Stimulated activated CD4-positive, alpha-beta T cell treated with anti-CD3 and anti-CD28 coated beads, Interleukin-12 subunit alpha, Interleukin-12 subunit beta, amount 100 ng/mL, for 24 hours (primary cell): ENCODE results near the gene NEURL1B.

Source experiments
- DNase-seq, 2 experiments: peaks; one replicate each; pipeline ENCODE4 v3.0.0-alpha.2; 2020; ENCODE audit warnings: low read depth in 2 of 2

NEURL1B gene

DNA sequence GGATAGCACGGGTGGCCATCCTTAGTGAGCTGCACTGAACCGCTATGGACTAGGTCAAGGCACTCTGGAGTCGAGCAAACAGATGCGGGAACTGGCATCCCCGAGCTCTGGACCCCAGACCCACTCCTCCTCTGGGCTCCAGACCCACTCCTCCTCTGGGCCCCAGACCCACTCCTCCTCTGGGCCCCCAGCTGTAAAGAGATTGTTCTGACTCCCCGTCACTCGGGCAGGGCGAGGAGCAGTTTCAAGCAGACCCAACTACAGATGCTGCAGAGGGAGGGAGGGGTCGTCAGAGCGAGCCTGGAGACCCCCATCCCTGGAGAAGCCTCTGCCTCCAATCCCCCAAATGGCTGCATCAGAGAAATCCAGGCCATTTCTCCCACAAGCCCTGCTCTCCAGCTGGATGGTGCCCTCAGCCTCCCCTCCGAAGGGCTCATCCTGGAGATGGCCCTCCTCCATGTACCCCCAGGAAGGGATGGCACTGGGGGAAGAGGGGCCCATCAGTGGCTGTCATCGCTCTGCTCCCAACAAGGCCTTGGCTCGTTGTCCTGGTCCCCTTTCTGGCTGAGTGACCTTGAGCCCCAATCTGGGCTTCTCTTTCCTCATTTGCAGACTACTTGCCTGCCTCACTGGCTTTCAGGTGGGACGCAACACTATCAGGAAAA is 91.3 kb downstream of the NEURL1B start:
- no peak for DNase-seq

DNA sequence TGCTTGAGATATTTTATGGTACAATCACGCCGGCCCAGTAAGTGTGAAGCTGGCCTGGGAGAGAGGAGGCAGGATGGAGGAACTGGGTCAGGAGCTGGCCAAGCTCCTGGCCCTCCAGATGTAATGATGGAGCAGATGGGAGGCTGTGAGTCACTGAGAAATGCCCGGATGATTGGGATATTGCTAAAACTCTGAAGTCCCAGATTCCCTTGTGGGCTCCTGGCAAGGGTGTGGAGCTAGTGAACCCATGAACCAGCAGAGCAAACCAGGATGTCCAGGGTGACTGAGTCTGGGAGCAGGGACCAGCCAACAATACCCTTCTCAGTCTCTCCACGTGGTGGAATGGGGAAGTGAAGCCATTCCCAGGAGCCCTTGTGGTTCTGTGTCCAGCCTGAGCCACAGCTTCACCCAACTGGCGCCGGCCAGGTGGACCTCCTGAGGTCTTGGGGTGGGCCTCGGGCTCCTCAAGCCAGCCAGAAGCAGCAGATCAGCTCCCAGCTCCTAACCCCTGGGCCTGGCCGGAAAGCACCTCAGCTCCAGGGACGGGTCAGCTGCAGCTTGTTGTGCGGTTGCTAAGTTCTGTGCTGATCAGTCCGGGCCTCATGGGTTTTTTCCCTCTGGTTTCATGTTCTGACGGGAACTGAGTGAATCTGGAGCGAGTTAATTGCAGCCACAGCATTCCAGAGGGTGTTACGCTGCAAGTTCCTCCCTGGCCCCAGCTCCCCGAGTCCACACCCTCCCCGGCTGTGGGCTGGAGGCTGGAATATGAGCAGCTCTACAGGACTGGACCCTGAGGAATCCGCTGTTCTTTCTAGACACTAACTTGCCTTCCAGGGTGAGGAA is 92.3 kb downstream of the NEURL1B start:
- no peak for DNase-seq

DNA sequence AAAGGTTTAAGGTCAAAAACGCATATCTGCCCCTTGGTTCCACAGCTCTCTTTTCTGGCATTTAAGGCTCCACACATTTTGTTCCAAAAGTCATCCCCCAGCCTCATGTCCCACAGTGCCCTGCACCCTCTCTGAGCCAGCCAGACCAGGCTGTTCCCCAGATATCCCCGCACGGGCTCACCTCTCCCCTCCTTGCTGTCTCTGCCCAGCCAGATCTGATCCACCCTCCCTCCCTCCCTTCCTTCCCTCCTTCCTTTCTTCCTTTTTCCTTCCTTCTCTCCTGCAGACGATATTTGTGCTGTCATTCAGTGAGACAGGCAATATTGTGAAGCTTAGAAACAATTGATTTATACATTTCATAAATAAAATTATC is 92.9 kb downstream of the NEURL1B start:
- no peak for DNase-seq

DNA sequence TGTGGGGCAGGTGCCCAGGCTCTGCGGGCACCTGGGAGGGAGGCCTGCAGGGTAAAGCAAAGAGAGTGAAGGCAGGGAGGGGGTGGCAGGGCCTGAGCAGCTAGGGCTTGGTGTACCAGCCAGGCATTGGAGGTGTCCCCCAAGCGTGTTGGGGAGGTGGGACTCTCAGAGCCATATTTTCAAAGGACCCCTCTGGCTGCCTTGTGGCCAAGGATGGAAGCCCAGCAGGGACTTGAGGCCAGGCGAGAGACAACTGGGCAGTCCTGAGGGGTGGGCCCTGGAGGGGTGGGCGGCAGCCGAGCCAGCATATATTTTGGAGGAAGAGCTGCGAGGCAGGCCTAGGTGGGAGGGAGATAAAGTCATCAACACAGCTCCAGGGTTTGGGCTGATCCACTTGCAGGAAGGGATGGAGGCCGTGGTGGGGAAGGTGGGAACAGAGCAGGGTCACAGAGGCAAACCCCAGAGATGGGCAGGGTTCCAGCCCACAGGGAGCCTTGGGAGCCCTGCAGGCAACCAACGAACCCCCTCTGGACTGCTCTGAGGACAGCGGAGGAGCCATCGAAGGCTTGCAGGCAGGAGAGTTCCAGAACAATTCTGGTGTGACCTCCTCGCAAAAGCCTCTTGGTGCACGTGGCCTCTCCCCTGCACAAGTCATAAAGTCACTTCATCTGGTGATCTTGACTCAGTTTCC is 94.2 kb downstream of the NEURL1B start:
- no peak for DNase-seq

DNA sequence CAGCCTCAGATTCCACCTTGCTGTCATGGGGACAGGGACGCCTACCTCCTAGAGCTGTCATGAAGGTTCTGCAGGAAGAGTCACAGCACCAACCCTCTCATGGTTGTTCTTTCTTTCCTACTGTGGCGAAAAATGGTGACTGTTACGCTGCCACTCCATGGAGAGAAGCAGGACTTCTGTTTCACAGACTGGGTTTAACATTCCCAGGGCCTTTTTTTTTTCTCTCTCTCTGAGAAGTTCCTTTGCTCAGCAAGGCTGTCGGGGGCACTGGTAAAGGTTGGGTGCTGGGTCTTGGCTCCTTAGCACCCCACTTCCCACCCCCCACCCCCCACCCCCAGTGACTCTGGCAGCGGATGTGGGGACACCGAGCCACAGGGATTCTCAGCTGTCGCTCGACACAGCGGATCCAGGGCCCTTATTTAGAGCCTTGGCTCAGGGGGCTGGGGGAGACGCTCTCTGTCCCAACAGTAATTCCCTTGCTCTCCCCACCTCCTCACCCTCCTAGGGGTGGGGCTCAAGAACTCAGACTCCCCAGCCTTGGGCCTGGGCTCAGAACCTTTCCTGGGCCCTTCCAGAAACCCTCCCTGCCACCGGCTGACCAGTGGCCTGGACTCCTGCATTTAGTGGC is 95.6 kb downstream of the NEURL1B start:
- DNase-seq, result no peak

DNA sequence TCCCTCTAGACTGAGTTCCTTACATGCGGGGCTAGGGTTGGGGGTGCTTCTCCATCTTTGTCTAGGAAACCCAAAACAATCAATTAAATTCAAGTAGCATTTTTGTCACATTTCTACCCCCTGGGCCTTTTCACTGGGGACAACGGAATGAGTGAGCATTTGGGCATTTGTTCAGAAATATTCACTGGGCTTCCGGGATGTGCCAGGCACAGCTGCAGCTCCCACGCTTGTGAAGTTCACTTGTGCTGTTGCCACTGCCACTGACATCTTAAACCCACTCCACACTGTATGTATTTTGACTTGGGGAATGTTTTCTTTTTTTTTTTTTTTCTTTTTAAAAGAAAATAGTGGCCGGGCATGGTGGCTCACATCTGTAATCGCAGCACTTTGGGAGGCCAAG is 98.3 kb downstream of the NEURL1B start:
- DNase-seq, result no peak

DNA sequence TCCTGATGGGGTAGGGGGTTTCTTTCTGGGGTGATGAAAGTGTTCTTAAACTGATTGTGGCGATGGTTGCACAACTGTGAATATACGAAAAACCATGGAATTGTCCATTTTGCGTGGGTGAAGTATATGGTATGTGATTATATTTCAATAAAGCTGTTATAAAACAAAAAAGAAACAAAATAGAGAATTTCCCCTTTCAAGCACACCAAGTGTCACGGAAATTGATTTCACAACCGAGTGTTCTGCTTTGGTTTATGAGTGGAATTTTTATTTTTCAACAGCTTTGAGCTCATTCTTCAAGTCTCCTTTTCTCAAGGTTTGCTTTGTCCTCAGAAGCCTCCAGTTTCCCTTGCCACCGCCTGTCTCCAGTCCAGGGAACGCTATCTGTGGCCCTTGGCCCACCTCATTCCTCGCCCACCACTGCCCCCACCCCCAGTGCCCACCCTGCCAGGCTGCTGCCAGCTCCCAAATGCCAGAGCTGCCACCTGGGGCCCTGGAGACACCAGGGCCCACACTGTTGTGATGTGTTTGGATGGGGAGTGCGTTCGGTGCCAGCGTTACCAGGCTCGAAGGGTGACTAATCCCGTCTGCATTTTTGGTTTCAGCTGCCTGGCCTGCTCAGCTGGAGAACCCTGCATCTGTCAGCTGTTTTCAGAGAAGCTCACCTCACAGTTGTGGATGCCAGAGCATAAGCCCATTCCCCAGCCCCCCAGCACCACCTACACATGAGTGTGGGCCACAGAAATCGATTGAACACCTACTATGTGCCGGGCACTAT is 99.6 kb downstream of the NEURL1B start:
- DNase-seq, result no peak
